Hepatic stellate cell (primary cell): Measurements from ENCODE around the gene SSH2.
"Not testable (repeated sequence)": the region's sequence is repeated elsewhere in the genome, so short reads cannot be mapped to it uniquely, and the experiment has no call there.

ENCODE experiments used
- DNase-seq: peaks from one replicate; pipeline ENCODE4 v3.0.0; 2011; ENCODE audit warnings: low spot score

Gene SSH2

DNA sequence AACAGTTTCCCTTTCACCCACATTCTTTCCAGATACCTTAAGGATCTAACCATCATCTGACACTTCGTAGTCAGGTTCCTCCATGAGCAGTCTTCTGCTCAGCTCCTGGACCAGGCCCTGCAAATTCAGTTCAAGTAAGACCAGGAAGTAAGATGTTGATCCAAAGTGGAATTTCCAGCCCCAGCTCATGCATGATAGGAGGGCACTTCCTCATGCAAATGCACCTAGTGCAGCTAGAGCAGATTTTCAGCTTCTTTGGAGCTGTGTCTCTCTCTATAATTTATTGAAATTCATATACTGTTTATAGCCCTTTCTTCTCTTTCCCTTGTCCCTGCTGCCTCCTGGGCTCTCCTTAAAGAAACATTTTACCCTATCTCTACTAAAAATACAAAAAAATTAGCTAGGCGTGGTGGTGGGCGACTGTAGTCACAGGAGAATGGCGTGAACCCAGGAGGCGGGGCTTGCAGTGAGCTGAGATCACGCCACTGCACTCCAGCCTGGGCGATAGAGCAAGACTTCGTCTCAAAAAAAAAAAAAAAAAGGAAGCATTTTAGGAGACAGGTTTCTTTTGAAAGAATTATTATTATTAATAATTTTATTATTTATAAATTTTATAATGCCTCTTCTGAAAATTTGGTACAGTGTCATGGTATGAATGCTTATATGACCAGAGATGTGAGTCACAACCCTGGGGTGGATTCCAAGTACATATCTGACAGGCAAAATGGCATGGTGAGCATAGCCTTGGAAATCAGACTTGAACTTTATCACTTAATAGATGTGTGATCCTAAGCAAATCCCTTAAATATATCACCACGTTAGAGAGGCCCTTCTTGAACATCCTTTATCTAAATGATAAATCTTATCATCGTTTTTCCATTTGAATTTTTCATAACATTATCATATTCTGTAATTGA lies 94.3 kb downstream of the SSH2 start:
- DNase-seq, result peak; percentile 47

DNA sequence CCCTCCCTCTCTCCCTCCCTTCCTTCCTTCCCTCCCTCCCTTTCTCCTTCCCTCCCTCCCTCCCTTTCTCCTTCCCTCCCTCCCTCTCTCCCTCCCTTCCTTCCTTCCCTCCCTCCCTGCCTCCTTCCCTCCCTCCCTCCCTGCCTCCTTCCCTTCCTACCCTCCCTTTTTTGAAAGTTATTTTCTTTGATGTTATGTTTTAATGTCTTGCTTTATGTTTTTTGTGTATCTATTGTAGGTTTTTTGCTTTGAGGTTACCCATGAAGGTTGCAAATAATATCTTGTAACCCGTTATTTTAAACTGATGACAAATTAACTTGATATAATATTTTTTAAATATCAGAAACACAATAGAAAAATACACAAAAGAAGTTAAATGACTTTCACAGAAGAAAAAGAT lies 96.2 kb downstream of the SSH2 start:
- DNase-seq, result no peak

GRCh38 chr17:29828676-29829284 lies 101.2 kb downstream of the SSH2 start:
- DNase-seq, result no peak

DNA sequence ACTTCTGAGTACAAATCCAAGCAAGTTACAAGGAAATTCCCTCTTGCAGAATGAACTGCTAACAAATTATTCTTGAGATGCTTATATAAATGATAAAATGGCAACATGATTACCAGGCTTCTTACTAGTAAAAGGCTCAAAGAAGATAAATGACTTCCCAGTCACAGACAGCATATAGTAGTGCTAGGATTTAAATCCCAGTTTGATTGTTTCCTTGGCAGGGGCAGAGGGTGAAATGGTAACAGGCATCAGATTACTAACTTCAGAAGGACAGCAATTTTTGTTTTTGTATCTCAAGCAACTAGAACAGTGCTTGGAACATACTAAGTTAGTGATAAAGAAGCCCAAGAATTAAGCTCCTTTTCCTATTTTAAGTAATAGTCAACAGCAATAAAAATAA lies 102.8 kb downstream of the SSH2 start:
- no peak for DNase-seq

GRCh38 chr17:29826114-29826692 lies 103.8 kb downstream of the SSH2 start:
- DNase-seq, result no peak

DNA sequence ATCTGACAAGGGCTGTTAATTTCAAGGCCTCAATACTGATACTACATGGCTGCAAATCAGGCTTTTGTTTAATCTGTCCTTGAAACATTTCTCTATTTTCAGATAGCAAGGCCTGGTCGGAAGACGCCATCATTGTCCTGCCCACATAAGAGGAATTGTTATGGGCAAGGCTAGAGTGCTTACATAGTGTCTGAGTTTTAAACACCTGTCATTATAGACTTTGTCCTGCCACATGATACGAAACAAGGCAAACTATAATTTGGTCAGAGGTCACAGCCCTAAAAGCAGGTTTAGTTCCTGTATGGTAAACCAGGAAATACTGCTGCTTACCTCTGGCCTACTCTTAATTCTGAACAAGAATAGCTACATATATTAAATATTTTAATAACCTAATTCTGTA lies 104.4 kb downstream of the SSH2 start:
- no peak for DNase-seq

DNA sequence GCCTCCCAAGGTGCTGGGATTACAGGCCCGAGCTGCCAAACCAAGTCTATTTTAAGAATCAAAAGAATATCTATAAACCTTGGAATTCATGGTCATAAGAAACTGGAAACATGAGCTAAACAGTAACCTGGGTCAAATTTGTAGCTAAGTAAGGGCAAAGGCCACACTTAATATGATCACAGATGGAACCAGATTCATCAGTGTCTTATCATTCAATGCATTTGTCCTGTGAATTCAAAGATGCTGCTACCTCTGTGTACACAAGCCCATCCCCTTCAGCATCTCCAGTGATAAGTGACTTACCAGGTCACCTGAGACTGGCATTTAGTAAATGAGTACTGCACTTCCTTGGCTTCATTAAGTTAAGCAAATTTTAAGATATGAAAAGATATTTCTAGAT lies 108.1 kb downstream of the SSH2 start:
- DNase-seq, result no peak

DNA sequence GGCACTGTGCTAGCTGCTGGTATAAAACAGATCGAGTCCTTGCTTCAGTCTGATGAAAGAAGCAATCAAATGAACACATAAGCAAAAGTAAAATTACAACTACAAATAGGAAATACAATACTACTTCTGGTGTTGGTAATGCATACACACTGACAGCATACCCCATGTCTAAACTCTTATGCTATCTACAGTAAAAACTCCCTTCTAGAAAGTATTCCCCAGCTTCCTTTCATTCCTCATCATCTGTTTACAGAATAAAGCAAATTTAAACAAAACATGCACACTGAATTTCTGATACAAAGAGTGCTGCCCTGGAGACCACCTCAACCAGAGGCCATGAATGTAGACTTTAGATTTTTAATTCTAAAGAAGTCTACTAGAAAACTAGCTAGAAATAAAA lies 109.6 kb downstream of the SSH2 start:
- DNase-seq, result no peak

DNA sequence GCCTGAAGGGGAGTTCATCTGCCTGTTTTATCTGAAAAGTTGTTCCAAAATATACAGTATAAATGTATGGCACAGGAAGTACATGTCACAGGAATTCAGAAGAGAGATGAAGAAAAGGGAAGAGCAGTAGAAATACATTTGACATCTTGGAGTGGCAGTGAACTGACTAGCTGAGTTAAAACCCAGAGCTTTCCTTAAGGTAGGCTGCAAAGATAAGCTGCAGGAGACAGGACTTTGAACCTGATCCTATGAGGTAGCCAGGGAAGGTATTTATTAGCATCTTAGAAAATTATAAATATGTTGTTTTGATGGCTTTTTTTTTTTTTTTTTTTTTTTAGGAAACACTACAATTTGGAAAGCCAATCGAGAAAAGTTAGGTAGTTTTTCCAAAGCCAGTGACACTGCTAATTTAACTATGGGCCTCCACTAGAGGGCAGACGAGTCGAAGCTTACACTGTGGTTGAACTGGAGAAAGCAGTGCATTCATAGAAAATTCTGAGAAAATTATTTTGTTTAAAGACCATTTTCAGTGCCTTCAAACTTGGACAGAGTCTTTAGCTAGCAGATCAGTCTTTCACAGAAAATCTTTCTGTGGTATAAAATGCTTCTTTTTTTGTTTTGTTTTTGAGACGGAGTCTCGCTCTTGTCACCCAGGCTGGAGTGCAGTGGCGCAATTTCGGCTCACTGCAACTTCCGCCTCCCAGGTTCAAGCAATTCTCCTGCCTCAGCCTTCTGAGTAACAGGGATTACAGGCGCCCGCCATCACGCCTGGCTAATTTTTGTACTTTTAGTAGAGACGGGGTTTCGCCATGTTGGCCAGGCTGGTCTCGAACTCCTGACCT lies 122.3 kb downstream of the SSH2 start:
- peak; percentile 65 for DNase-seq

DNA sequence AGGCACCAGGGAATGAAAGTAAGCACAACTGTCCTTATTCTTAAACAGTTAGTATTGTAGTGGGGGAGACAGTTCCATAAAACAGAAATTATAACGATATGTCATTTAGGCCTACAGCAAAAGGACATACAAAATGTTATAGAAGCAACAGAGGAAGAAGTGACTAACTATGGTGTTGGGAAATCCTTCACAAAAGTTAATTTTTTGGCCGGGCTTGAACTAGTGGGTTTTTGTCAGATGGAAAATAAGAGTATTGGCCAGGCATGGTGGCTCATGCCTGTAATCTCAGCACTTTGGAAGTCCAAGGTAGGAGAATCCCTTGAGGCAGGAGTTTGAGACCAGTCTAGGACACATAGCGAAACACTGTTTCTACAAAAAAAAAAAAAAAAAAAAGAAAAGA lies 127.8 kb downstream of the SSH2 start:
- no peak for DNase-seq

- no peak for DNase-seq
These were observed 129.6 kb downstream of the SSH2 start for GRCh38 chr17:29800457-29800856.

DNA sequence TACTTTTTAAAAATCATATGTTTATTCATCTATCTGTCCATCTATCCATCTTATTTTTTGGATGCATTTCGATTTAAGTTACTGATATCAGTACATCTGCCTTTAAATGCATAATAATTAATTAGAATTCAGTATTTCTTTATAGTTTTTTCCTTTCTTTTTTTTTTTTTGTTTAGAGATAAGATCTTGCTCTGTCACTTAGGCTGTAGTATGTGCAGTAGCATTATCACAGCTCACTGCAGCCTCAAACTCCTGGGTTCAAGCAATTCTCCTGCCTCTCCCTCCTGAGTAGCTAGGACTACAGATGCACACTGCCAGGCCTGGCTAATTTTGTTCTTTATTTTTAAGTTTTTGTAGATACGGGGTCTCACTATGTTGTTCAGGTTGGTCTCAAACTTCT lies 133.4 kb downstream of the SSH2 start:
- no peak for DNase-seq

DNA sequence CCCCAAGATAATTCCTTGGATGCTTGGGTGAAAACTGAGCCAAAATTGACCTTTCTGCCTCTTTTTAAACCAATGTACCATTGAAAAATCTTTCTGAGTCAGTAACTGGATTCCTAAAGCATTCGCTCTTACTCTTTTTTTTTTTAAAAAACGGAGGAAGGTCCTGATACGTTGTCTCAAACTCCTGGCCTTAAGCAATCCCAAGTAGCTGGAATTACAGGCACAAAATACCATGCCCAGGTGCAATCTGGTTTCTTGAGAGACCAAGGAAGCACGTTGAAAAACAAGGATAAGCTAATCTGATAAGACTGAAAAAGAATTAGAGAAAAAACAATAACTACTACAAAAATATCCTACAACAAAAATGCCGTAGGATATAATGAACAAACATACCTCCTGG lies 136.5 kb downstream of the SSH2 start:
- no peak for DNase-seq

DNA sequence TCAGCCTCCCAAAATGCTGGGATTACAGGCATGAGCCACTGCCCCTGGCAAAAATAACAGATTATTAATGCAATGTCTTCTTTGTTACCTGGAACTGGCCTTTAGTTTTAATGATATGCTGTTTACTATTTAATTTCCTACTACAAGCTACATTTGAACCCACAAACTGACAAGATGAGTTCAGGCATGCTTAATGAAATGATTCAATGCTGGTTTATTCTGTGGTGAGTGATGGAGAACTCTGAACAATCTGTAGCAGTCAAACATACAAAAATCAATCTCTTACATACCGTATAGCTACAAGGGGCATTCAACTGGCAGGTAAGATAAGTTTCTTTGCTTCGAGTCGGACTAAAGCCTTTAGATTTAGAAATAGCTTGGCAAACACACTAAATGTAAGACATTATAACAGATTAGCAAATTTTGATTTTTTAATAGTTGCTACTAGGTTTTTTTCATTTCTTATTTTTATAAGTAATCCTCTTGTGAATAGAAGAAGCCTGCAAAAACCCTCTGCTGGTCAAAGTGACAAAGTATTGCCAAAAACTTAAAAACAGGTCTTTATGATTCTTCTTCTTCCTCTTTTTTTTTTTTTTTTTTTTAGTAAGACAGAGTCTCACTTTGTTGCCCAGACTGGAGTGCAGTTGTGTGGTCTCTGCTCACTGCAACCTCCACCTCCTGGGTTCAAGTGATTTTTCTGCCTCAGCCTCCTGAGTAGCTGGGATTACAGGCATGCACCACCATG lies 138.5 kb downstream of the SSH2 start:
- DNase-seq, result no peak

DNA sequence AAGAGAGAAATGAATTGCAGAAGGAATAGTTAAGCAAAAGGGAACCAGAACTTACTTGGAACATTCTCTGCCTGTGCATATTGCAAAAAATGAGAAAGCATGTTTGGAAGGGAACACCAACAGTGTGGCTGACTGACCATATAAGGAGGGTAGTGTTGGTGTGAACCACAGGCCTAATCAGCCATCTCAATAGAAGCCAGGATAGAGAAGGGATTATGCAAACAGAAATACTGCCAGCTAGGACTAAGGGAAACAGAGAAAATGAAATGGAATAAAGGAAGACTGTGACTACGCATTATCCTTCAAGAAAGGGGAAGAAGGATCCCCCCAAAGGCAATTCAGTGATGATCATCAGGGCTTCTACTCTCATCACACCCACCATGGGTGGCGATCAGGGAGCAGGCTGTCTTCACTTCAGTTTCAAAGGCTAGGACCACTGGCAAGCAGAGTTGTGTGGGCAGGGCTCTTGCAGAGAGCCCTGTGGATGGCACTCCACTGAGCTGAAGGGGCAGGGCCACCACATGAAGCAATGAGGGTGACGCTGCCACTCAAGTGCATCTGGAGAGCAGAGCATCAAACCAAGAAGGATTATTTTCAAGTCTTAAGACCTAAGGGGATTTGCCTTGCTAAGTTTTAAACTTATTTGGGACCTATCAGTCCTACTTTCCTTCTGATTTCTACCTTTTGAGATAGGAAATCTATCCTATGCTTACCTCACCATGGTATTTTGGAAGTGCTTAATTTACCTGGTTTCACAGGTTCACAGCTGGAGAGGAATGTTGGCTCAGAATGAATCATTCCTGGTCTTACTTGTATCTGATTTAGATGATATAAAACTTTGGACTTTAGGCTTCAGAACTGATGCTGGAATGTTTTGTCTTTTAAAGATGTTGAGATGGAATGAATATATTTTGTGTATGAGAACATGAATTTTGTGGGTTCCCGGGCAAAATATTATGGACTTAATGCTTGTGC lies 140.5 kb downstream of the SSH2 start:
- DNase-seq, result no peak

- no peak for DNase-seq
These were observed 142.0 kb downstream of the SSH2 start for GRCh38 chr17:29787995-29788394.

GRCh38 chr17:29782917-29783316 lies 147.1 kb downstream of the SSH2 start:
- no peak for DNase-seq

- not testable (repeated sequence) for DNase-seq
These were observed 150.2 kb downstream of the SSH2 start for GRCh38 chr17:29779812-29780190.

- DNase-seq, result peak; percentile 68
These were observed 150.8 kb downstream of the SSH2 start for GRCh38 chr17:29778956-29779811.

DNA sequence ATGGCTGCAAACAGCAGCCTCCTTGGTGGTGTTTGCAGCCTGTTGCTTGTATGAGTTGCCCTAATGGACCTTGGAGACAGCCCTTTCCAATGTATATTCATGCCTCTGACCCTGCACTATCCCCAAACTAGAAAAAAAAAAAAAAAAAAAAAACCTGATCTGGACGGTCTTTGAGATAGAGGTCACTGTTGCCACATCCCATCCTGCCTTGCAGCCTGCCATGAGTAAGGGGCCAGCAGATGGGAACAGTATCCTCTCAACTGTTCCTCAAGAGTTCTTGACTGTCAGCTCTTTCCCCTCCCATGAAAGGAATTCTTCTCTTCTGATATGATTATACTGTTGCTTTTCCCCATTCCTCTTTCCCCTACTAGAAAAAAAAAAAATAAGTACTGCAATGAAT lies 152.4 kb downstream of the SSH2 start:
- no peak for DNase-seq
